GM10248 (cell line): Measurements from ENCODE around the gene CRTC1.
"Not testable (repeated sequence)": the region's sequence is repeated elsewhere in the genome, so short reads cannot be mapped to it uniquely, and the experiment has no call there.

Experiments
- CTCF ChIA-PET: fragments of 300-600 bp; sonication (Branson Sonifier 250); formaldehyde crosslinking; extraction: SDS; loops from one replicate; lab custom pipeline; 2021; ENCODE audit warnings: antibody characterized with exemption; lab: Yijun Ruan, JAX
- POLR2A ChIA-PET: fragments of 350-650 bp; sonication (Branson Sonifier 250); formaldehyde crosslinking; extraction: SDS; loops from one replicate; lab custom pipeline; 2020; ENCODE audit warnings: antibody characterized with exemption; lab: Yijun Ruan, JAX
- DNase-seq: peaks from one replicate; pipeline ENCODE4 v3.0.0; 2012; ENCODE audit errors: extremely low spot score
- TF ChIP-seq, protein P1 (sequence below): IDR thresholded peaks from 2 replicates; pipeline ENCODE4 v1.5.1; 2012; ENCODE audit warnings: mild to moderate bottlenecking, low read depth; ENCODE audit errors: extremely low read depth, missing control alignments, control extremely low read depth

Gene CRTC1

DNA sequence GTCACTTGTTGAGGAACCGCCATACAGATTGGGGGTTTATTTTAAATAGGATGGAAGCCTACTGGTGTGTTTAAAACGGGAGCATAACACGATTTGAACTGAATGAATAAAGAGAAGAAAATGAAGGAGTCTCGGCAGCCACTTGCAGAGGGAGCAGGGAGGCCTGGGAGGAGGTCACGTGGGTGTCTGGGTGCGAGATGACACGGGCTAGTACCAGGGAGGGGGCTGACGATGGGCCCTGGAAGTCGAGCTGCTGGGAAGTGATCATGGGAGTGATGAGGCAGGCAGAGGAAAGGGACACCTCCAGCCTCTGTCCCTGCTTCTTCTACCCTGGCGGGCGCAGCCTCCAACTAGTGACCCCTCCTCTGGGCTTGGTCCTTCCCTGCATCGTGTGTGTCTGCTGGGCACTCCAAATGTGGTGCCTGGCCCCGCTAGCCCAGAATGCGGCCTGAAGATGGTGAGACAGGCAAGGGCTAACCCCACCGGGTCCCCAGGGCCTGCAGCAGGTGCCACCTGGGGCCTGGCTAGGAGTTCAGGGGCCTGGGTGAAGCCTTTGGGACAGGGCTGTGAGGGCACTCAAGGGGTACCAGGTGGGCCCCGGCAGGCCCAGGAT lies 35.5 kb downstream of the CRTC1 start:
- ChIA-PET POLR2A (no interaction called here), CTCF (no interaction called here)
- TF ChIP-seq, protein P1, sequence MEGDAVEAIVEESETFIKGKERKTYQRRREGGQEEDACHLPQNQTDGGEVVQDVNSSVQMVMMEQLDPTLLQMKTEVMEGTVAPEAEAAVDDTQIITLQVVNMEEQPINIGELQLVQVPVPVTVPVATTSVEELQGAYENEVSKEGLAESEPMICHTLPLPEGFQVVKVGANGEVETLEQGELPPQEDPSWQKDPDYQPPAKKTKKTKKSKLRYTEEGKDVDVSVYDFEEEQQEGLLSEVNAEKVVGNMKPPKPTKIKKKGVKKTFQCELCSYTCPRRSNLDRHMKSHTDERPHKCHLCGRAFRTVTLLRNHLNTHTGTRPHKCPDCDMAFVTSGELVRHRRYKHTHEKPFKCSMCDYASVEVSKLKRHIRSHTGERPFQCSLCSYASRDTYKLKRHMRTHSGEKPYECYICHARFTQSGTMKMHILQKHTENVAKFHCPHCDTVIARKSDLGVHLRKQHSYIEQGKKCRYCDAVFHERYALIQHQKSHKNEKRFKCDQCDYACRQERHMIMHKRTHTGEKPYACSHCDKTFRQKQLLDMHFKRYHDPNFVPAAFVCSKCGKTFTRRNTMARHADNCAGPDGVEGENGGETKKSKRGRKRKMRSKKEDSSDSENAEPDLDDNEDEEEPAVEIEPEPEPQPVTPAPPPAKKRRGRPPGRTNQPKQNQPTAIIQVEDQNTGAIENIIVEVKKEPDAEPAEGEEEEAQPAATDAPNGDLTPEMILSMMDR = no peak
- DNase-seq = no peak

- POLR2A ChIA-PET = no interaction called here
- CTCF ChIA-PET = no interaction called here
- no peak for DNase-seq
- TF ChIP-seq, protein P1 = no peak
Measured at GRCh38 chr19:18719541-18719940, 36.1 kb downstream of the CRTC1 start.

DNA sequence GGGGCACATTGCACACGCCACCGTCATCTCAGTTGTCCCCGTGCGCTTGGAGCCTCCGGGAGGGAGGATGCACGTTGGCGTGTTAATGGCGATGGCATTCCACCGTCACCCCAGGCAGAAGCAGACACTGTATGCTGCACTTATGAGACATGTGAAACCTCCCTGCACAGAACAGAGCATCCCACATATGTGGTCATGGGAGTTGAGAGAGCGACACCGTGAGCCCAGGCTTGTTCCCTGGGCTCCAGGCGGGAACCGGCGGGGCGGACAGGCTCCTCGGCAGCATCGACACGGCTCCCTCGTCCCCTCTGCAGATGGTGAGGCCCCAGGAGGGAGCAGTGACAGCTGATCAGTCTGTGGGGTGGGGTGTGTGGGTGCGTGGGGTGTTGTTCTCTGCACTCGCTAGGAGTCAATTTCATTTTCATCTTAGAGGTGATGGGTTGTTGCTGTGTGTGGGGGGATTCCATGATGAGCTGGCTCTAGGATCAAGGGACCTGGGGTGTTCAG lies 40.4 kb downstream of the CRTC1 start:
- POLR2A ChIA-PET = no interaction called here
- TF ChIP-seq, protein P1 = no peak
- CTCF ChIA-PET = interaction anchor here (0.8 to 1.0 kb wide), 2 partner anchors 23 to 124 kb away, joined by 3 read pairs; no protein-coding TSS in a partner anchor

DNA sequence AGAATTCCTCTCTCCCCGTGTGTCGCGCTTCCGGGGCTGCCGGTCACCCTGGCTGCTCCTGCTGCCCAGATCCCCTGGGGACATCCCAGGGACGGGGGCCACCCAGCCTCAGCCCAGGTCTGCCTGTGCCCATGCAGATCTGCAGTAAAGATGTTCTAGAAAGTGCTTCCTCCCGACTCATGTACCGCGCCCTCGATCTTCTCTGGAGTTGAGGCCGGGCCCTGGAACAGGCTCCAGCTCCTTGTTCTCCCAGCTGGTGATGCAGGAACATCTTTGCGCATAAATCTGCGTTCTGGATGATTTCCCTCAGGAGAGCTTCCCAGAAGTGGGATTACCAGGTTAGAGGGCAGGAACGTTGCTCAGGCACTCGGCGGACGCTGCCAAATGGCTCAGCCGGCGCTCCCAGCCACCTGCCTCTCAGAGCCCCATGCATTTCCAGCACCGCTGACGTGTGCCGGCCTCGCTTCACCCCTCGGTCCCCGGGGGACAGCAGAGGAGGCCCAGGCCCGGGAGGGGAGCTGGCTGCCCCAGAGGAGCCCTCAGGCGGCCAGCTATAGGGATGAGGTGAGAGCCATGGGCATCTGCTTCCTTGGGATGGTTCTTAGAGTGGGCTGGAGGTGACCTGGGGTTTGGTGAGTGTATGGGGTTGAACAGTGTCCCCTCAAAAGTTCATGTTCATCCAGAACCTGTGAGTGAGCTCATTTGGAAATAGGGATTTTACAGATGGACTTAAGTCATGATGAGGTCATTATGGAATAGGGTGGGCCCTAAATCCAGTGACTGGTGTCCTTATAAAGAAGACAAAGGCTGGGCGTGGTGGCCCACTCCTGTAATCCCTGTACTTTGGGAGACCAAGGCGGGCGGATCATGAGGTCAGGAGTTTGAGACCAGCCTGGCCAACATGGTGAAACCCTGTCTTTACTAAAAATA lies 42.6 kb downstream of the CRTC1 start:
- TF ChIP-seq, protein P1 = no peak
- DNase-seq = no peak
- ChIA-PET POLR2A (no interaction called here), CTCF (no interaction called here)

More for the DNA sequence above, 40.4 kb downstream of the CRTC1 start:
- DNase-seq = no peak

- TF ChIP-seq, protein P1 = no peak
- ChIA-PET POLR2A (no interaction called here), CTCF (no interaction called here)
- DNase-seq = no peak
Measured at GRCh38 chr19:18726846-18727245, 43.4 kb downstream of the CRTC1 start.

- DNase-seq, CTCF ChIA-PET, POLR2A ChIA-PET: not testable (repeated sequence)
Measured at GRCh38 chr19:18727602-18728001, 44.1 kb downstream of the CRTC1 start.
